ENCODE results near the gene ABCC8. TPM values are rescaled to one million over a fixed set of nuclear protein-coding genes. Genes with fewer than 3 reads are reported as not detected.

Gene ABCC8
- total RNA-seq, 1 donor = 0.27 TPM

DNA sequence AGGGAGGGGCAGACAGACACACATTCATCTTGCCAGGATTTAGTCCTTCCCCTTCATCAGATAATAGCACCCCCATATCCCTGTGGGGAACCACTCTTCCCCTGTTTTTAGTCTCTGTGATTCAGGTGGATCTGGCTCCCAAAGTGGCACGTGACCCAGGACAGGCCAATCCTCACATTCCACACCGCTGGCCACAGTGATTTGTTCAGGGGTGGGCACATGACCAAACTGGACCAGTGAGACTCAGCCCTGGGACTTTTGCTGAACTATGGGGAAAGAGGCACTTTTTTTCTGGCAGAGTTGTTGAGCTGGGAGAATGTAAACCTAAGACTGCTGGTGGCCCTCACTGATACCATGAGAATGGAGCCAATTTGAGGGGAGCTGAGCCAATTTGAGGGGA lies 69.1 kb downstream of the ABCC8 start:
- no peak for DNase-seq (ENCODE audit: low read depth in 2 of 3, low spot score in 2 of 3)

DNA sequence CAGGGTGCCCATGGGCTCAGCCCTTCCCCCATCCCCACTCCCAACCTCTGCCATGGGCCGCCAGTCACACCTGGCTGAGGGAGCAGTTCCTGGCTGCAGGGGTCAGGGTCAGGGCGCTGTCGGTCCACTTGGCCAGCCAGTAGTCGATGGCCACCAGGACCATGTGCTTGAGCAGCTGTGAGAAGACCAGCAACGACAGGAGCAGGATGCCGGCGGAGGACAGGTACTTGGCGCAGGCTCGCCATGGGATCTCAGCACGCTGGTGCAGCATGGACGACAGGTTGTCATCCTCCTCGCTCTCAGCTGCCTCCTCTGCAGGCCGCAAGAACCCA lies 69.9 kb downstream of the ABCC8 start:
- no peak for DNase-seq (ENCODE audit: low read depth in 2 of 3, low spot score in 2 of 3)

DNA sequence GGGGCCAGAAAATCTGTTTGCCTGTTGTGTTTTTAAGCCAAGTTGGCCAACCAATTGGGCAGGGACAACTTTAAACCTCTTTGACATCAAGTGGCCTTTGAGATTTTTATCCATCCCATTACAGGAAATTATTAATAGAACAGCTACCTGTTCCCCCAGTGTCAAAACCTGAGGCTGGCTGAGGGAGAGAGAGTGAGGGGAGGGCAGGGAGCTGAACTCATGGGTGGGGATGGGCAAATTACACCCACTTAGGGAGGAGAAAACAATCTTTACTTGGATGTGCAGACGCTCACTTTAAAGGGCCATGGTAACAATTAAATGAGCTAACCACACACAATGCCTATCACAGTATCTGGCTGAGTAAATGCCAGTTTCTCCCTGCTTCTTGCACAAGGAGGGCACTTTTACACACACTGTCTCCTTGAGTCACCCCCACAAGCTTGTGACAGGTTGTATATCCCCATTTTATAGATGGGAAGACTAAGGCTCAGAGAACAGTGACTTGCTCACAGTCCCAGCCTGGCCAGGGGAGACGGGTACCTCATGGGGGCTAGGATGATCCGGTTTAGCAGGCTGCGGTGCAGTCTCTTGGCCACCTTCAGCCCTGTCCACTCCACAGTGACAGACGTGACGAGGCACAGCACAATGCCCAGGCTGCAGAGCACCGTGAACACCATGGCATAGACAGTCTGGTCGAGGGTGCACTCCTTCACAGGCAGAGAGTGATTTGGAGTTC lies 70.4 kb downstream of the ABCC8 start:
- no peak for DNase-seq (ENCODE audit: low read depth in 2 of 3, low spot score in 2 of 3)

DNA sequence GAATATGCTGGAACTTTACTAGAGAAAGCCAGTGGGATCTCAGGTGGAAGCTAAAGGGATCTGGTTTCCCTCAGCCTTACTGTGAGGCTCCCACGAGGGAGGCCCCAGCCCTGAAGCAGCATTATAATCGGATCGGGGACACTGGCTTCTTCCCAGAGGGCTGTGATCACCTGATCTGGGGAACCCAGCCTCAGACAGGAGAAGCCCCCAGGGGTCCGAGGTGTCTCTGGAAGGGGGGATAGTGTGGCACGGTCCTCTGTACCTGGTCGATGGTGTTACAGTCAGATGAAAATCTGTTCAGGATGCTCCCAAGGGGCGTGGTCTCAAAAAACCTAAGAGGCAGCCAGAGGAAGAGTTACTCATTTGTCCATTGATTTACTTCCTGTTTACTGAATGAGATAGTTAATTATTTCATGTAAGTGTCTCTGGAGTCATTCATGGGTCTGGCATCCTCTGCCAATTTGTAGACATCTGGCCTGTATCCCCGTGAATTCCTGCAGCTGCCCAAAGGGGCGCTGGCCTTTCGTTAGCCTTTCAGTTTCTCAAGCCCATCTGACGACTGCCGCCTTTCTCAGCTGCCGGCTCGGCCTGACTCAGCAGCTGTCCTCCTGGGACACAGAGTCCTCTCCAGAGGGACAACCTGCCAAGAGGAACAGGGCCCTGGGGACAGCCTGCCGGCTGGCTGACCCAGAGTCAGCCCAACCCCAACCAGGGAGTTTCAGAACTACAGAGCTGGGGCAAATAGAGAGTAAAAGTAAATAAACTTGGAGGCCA lies 71.2 kb downstream of the ABCC8 start:
- no peak for DNase-seq (ENCODE audit: low read depth in 2 of 3, low spot score in 2 of 3)

DNA sequence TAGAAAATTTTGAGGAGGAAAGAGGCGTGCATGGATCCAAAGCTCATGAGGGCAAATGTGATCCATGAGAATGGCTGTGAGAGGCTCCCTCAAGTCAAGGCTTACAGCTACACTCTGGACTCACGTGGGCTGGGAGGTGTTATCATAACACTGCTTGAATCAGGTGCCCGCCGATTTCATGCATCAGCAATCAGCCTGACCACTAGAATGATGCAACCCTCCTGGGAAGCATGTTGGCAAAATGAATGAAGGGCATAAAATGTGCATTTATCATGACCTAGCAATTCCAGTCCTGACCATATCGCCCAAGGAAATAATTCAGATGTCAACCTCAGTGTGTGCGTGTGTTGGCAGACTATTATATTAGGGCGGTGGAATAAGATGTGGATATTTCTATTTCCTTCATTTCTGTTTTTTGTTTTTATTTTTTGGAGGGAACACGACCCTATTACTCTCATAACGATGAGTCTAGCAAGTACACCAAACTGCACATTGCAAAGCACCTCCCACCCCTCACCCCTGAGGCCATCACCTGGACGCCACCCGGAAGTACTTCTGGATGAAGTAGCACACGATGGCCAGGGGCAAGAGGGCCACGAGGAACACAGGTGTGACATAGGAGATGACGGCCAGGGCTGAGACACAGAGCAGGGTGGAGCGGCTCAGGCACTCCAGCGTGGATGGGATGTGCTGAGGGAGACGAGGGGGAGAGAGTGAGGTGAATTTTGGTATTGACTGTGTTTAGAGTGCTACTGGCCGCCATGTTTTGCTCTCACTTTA lies 72.5 kb downstream of the ABCC8 start:
- DNase-seq (ENCODE audit: low read depth in 2 of 3, low spot score in 2 of 3) = no peak

DNA sequence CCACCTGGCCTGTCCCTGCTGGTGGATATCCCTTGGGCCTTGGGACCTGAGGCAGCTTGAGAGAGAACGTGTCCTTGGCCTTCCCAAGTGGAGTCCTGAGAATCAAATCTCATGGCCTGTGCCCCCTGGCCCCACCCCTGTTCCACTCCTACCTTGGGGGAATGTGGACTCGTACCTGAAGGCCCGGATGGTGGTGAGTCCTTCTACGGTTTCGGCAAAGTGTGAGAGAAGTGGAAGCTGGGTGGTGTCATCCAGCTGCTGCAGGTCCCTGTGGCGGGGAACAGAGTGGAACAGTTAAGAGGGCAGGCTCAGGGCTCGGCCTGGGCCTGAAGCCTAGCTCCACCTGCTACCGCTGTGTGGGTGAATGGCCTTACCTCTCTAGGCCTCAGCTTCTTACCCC lies 74.2 kb downstream of the ABCC8 start:
- no peak for DNase-seq (ENCODE audit: low read depth in 2 of 3, low spot score in 2 of 3)

DNA sequence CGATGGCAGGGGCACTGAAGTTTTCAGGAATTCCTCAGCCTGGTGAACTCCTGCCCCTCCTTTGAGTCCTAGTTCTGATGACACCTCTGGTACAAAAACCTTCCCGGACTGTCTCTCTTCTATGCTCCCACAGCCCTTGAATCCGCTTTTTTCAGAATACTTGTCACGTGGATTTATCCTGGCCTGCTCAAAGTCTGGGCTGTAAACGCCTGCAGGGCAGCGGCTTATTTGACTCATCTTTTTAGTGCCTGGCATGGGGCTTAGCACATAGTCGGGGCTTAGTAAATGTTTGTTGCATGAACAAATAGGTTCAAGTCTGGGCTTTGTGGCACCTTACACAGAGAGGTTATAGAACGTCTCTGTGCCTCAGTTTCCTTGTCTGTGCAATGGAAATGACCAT lies 74.8 kb downstream of the ABCC8 start:
- DNase-seq (ENCODE audit: low read depth in 2 of 3, low spot score in 2 of 3) = no peak

DNA sequence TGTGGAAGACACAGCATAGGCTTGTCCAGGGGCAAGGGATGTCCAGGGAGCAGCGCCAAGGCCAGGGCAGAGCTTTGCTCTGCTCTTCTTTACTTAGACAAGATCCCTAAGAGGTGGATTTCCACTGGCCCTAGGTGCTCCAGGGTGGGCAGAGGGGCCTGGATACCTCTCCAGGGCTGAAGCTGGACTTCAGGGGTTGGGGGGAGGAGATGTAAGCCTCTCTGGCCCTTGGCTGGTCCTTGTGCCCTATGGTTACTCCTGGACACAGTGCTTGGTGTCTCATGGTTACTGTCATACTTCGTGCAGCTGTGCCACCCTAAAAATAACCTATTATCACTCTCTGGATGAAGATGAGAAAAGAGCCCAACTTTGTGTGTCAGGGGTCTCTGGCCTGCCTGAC lies 75.3 kb downstream of the ABCC8 start:
- no peak for DNase-seq (ENCODE audit: low read depth in 2 of 3, low spot score in 2 of 3)

DNA sequence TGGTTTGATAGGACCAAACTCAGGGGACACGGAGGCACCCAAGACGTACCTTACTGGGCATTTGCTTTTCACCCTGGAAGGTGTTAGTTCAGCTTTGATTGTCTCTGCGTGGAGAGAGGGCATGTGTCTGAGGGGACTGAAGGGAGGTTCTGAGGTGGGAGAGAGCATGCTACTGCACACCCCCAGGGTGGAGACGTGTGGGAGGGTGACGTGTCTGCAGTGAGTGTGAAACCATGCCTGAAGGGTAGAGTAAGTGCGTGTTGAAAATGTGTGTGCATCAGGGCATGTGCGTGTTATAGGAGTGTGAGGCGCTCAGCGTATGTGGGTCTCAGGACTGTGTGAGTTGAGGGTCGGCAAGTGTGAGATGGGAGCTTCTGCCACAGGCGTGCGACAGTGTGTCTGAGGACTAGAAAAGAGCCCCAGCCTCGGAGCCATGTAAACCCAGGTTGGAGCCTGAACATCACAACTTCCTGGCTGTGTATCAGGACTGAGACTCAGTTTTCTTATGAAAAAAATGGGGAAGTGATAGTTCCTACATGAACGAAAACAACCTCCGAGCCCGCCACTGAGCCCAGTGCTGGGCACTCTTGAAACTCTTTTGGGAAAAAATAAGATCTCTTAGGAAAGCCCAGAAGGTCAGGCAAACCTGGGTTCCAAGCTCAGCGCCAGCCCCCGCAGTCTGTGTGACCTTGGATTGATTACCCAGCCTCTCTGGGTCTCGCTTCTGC lies 76.4 kb downstream of the ABCC8 start:
- DNase-seq (ENCODE audit: low read depth in 2 of 3, low spot score in 2 of 3) = no peak

DNA sequence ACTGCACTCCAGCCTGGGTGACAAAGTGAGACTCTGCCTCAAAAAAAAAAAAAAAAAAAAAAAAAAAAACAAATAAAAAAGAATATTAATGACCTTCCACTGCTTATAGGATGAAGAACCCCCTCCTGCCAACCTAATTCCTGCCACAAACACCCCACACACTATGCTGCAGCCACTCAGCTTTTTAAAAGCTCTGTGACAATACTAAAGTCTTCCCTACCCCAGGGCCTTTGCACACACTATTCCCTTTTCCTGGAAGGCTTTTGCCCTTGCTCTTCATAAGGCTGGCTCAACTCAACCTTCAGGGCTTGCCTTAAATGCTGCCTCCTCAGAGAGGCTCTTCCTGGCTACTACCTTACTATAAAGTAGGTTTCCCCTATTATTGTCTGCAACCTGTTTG lies 77.4 kb downstream of the ABCC8 start:
- DNase-seq (ENCODE audit: low read depth in 2 of 3, low spot score in 2 of 3) = no peak

DNA sequence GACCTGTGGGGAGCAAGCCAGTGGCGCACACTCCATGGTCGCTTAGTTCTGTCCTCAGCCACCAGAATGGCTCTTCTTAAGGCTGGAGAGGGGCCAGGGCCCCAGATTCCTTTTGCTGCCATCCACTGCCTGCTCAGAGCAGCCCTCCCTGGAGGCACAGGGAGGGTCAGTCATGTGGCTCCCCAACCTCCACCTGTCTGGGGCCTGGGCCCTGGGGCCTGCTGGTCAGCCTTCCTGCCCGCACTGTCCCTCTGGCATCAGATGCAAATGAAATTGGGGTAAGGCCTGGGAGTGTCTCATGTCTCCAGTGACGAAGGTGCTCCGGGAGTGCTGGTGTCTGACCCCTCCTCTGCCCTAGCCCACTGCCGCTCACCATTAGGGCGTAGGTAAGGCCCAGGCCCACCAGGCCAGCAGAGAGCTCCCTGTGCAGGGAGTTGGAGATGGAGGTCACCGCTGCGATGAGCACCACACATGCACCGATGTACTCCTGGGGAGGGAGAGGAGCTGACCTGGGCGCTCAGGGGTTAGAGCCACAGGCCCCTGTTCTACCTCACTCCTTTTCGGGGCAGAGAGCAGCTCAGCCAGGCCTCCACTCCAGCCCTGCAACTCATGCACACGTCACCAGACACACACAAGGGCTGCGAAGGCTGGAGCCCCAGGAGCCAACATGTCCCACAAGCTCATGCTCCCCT lies 79.2 kb downstream of the ABCC8 start:
- no peak for DNase-seq (ENCODE audit: low read depth in 2 of 3, low spot score in 2 of 3)

DNA sequence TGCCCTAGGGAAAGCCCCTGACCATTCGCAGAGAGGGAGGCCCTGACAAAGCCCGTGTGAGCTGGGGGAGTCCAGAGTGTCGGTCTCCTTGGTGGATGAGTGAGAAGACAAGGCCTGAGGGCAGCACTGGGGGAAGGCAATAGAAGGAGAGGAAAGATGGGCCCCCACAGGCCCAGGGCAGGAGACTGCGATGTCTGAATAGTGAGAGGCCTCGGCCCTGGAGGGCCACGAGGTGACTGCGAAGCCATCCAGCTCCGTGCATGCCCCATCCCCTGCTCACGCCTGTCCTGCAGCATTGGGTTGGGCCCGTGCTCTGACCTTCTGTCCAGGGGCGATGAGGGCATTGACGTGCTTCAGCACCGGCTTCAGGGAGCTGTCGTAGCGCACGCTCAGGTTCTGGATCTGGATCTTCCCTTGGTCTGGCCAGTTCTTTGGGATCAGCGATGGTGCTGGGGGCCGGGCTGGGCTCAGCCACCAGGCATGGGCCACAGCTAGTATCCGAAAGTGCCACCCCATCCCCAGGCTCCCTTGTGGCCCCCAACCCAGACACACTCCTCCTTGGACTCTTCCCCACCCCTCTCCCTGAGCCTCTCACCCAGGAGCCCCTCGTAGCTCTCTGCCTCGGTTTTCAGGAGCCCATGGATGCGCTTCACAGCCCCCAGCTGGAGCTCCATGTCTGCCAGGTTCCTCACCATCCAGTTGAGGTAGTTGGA lies 79.9 kb downstream of the ABCC8 start:
- DNase-seq (ENCODE audit: low read depth in 2 of 3, low spot score in 2 of 3) = no peak

DNA sequence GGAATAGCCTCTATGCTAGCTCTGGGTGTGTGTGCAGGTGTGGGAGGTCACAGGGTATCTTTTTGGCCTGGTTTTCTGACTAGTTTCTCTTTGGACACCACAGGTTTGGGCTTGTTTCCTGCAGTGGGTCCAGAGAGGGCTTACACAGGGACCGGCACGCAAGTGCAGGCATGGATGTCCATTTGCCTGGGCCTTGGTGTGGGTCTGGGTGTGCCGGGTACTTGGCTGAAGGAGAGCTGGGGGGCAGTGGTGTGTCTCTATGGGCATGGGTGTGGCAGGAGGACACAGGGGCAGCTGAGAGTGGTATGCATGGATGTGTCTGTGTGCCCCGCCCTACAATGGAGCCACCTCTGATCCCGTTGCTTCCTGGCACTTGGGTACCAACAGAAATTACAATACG lies 80.7 kb downstream of the ABCC8 start:
- no peak for DNase-seq (ENCODE audit: low read depth in 2 of 3, low spot score in 2 of 3)

DNA sequence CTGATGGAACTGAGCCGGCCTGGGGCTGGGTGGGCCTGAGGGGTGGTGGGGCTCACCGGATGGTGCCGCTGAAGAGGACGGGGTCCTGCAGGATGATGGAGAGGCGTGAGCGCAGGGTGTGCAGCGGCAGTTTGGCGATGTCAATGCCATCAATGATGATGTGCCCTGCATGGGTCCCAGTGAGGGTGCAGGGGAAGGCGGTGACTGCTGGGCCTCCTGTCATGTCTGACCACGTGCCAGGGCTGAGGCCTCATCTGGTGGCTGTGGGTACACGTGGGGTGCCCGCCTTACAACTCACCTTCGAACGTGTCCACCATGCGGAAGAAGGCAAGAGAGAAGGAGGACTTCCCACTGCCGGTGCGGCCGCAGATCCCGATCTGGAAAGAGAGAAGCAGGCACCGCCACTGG lies 81.1 kb downstream of the ABCC8 start:
- no peak for DNase-seq (ENCODE audit: low read depth in 2 of 3, low spot score in 2 of 3)

DNA sequence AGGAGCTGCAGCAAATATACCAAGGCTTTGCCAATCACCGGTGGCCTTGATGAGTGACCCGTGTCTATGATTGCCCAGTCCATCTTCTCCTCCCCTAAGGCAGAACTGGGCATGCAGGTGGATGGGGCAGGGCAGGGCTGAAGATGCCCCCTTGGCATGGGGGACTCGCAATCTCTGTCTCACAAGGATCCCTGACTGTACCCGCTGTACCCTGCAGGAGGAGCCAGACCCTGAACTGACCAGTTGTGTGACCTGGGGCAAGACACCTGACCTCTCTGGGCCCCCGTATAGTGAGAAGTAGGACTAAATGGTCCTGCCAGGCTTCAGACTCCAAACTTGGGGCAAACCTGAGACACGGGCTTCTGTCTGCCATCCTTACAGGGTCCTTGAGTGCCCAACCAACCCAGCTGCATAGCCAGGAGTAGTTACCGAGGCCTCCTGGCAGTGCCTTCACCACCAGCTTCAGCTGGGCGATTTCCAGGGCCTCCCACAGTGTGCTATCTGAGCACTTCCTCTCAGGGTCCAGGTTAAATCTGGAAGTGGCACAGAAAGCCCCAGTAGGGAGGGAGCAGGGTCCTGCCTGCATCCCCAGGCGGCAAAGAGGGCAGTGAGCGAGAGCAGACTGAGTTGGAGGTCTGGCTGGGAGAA lies 81.8 kb downstream of the ABCC8 start:
- no peak for DNase-seq (ENCODE audit: low read depth in 2 of 3, low spot score in 2 of 3)

DNA sequence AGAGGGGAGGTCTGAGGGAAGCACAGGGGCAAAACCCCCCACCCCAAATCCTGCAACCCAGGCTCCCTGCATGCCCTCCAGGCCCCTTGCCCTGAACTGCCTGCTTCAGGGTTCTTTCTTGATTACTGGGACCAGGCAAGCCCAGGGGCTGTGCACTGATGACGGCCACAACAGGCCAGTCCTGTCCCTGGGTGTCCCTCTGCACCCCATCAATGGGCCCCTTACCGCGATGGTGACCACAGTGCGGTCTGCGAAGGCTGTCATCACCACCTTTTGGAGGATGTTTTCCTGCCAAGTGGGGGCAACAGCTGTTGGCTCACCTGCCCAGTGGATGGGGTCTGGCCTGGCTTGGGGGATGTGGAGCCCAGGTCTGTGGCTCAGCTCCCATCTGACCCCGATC lies 83.2 kb downstream of the ABCC8 start:
- DNase-seq (ENCODE audit: low read depth in 2 of 3, low spot score in 2 of 3) = no peak

DNA sequence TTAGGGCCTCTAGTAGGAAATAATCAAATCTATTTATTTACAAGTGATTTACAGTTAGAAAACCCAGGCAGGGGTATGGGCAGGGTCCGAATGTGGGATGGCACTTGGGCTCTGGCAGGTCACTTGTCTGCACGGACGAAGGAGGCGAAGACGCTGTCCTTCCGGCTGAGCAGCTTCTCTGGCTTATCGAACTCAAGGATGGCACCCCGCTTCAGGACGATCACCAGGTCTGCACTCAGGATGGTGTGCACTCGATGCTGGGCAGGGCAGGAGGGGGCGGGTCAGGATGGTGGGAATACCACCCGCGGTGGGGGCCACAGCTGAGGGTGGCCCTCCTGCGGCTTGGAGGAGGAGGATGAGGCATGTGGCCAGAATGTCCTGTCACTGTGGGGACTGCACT lies 83.8 kb downstream of the ABCC8 start:
- no peak for DNase-seq (ENCODE audit: low read depth in 2 of 3, low spot score in 2 of 3)

DNA sequence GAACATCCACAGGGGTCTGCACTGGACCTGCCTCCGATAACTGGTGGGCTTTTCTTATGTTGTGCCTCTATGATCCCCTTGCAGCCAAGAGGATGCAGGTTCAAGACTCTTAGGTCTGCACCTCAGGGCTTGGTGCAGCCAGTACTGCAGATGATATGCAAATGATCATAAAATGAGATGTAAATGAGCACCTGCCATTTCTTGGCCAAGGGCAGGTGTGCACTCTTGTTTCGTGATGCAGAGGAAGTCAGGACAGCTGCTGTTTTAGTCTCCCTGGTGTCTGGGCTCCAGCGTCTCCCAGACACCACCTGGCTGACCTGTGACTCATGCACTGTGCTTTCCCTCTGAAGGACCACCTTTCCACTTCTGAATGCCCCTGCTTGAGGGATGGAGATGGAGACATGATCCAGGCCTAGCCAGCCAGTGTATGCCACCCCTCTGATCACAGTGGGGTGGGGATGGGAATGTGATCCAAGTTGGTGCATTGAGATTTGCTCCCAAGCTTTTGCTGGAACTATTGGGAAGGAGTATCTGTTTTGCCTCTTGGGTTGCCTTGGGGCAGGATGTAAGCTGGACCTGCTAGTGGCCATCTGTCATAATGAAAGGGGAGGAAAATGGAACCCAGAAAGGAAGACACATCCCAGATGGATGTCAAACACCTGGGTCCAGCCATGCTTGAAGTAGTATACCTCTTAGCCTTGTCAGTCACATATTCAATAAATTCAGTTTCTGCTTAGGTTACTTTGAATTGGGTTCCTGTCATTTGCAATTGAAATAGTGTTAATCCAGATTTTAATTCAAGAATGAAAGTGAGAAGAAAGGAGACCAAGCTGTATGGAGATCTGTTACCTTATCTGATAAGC lies 84.9 kb downstream of the ABCC8 start:
- no peak for DNase-seq (ENCODE audit: low read depth in 2 of 3, low spot score in 2 of 3)
